GM18499 (cell line): ENCODE data around the gene GFPT1.
"Not testable (repeated sequence)": the region's sequence is repeated elsewhere in the genome, so short reads cannot be mapped to it uniquely, and the experiment has no call there.

Experiments used
- ATAC-seq: cut with Tn5 transposase; IDR thresholded peaks from one replicate; pipeline ENCODE4 v1.9.1; 2021; ENCODE audit warnings: moderate number of reproducible peaks; ENCODE audit not compliant: insufficient read depth, unreplicated experiment

Gene GFPT1

GRCh38 chr2:69385443-69386151, 1.4 kb downstream of the GFPT1 start:
- no peak for ATAC-seq

GRCh38 chr2:69384618-69385081, 2.4 kb downstream of the GFPT1 start:
- ATAC-seq, result no peak

- ATAC-seq, result no peak
These were observed 3.7 kb downstream of the GFPT1 start for GRCh38 chr2:69383176-69383812.

GRCh38 chr2:69382547-69382946, 4.5 kb downstream of the GFPT1 start:
- ATAC-seq, result no peak

- no peak for ATAC-seq
These were observed 5.7 kb downstream of the GFPT1 start for GRCh38 chr2:69381337-69381737.

- ATAC-seq, result no peak
These were observed 6.7 kb downstream of the GFPT1 start for GRCh38 chr2:69380072-69380917.

GRCh38 chr2:69376403-69376802, 10.6 kb downstream of the GFPT1 start:
- ATAC-seq, result no peak

- no peak for ATAC-seq
These were observed 11.3 kb downstream of the GFPT1 start for GRCh38 chr2:69375494-69376353.

- ATAC-seq, result no peak
These were observed 14.3 kb downstream of the GFPT1 start for GRCh38 chr2:69372767-69373166.

GRCh38 chr2:69369802-69370201, 17.2 kb downstream of the GFPT1 start:
- ATAC-seq, result no peak

- ATAC-seq, result no peak
These were observed 18.4 kb downstream of the GFPT1 start for GRCh38 chr2:69368588-69368987.

GRCh38 chr2:69359371-69359770, 27.7 kb downstream of the GFPT1 start:
- ATAC-seq, result no peak

GRCh38 chr2:69358914-69359313, 28.1 kb downstream of the GFPT1 start:
- no peak for ATAC-seq

- no peak for ATAC-seq
These were observed 30.6 kb downstream of the GFPT1 start for GRCh38 chr2:69356471-69356870.

GRCh38 chr2:69354976-69355375, 32.1 kb downstream of the GFPT1 start:
- not testable (repeated sequence) for ATAC-seq

- no peak for ATAC-seq
These were observed 33.7 kb downstream of the GFPT1 start for GRCh38 chr2:69353360-69353759.

- no peak for ATAC-seq
These were observed 38.2 kb downstream of the GFPT1 start for GRCh38 chr2:69348781-69349180.

GRCh38 chr2:69345434-69345833, 41.6 kb downstream of the GFPT1 start:
- ATAC-seq, result no peak

GRCh38 chr2:69344305-69344704, 42.7 kb downstream of the GFPT1 start:
- no peak for ATAC-seq

- ATAC-seq, result no peak
These were observed 46.8 kb downstream of the GFPT1 start for GRCh38 chr2:69340101-69340775.
